Thyroid gland (tissue), 4 donors: ENCODE measurements around the gene CD80. TPM values are rescaled to one million over a fixed set of nuclear protein-coding genes. Genes with fewer than 3 reads are reported as not detected.

Experiments used
- DNase-seq, 2 donors: peaks; one replicate each; pipeline ENCODE4 v3.0.0-alpha.2; 2019
- H3K27ac ChIP-seq, 3 donors: fragments of 200-600 bp; sonication (generic); 1 replicate in 2 of 3; 2 replicates in 1 of 3; pipeline ENCODE4 v1.5.1; 2016 to 2019; ENCODE audit warnings: mild to moderate bottlenecking in 1 of 3, moderate library complexity in 1 of 3
- H3K27me3 ChIP-seq: fragments of 200-600 bp; sonication (generic); one replicate; pipeline ENCODE4 v1.5.1; 2019
- H3K36me3 ChIP-seq, 2 donors: fragments of 200-600 bp; sonication (generic); one replicate each; pipeline ENCODE4 v1.5.1; 2016 to 2019
- H3K4me1 ChIP-seq, 2 donors: fragments of 200-600 bp; sonication (generic); one replicate each; pipeline ENCODE4 v1.5.1; 2017 to 2019
- H3K4me3 ChIP-seq, 3 donors: fragments of 200-600 bp; sonication (generic); replicated peaks in 1 of 3; 1 replicate in 2 of 3; 2 replicates in 1 of 3; pipeline ENCODE4 v1.5.1; 2016; ENCODE audit warnings: mild to moderate bottlenecking in 1 of 3
- H3K9me3 ChIP-seq: fragments of 200-600 bp; sonication (generic); one replicate; pipeline ENCODE4 v1.5.1; 2017
- CTCF ChIP-seq, 6 experiments: fragments of 200-600 bp in 3 of 6; fragments of 450-650 bp in 3 of 6; sonication (generic) in 3 of 6; IDR thresholded peaks; one replicate each; pipeline ENCODE4 v1.5.1; 2016 to 2019; ENCODE audit warnings: antibody characterized with exemption in 6 of 6, mild to moderate bottlenecking in 2 of 6, inconsistent platforms in 1 of 6, moderate library complexity in 1 of 6
- POLR2A ChIP-seq, 2 donors: fragments of 450-650 bp; IDR thresholded peaks; one replicate each; pipeline ENCODE4 v1.6.1; 2017; ENCODE audit warnings: antibody characterized with exemption in 2 of 2, mild to moderate bottlenecking in 2 of 2, moderate library complexity in 1 of 2
- WGBS, 2 donors: methylation state at CpG; one replicate each; pipeline ENCODE4 v1.1.5; 2017; 5-methylcytosine and 5-hydroxymethylcytosine counted together
- intact Hi-C: fragments of 100-400 bp; cut with DNase I; formaldehyde crosslinking; loops from one replicate; pipeline ENCODE4 v1.15.1; 2023
- total RNA-seq, 4 donors: library from RNA; depleted of rRNA; stranded (reverse); fragments of >200 nt; gene quantifications; one replicate each; pipeline ENCODE4 v1.2.3, GENCODE V29; 2016

The CD80 gene
- total RNA-seq, 4 donors from 2014 or later: 0.83 to 2.3 (median 1.1) TPM

GRCh38 chr3:119560160-119560559, 746 bp upstream of the CD80 start:
- Histone ChIP-seq H3K36me3 (no peaks in the 10 kb centered on the region), H3K27ac (no peak overlapping the region), H3K4me1 (no peaks in the 10 kb centered on the region), H3K4me3 (no peak overlapping the region), H3K27me3 (no peaks in the 10 kb centered on the region), H3K9me3 (no peaks in the 10 kb centered on the region)
- no peak for DNase-seq
- intact Hi-C loops: no loop called here
- TF ChIP-seq CTCF (IDR thresholded peaks at IDR 0.05) (no peak), POLR2A (IDR thresholded peaks at IDR 0.05) (no peak)
- 81 to 90% methylated on average over 5 of the region's 5 CpGs for WGBS, 2 donors

GRCh38 chr3:119558626-119559317, 642 bp downstream of the CD80 start:
- TF ChIP-seq POLR2A (IDR thresholded peaks at IDR 0.05) (no peak), CTCF (IDR thresholded peaks at IDR 0.05) (no peak)
- Histone ChIP-seq H3K4me1 (no peaks in the 10 kb centered on the region), H3K4me3 (no peak overlapping the region), H3K27ac (no peak overlapping the region), H3K27me3 (no peaks in the 10 kb centered on the region), H3K9me3 (no peaks in the 10 kb centered on the region), H3K36me3 (no peaks in the 10 kb centered on the region)
- DNase-seq: no peak
- 91 to 94% methylated on average over 9 of the region's 9 CpGs for WGBS, 2 donors
- intact Hi-C loops: no loop called here

- no peaks in the 10 kb centered on the region for H3K9me3 ChIP-seq
- H3K4me3 ChIP-seq: no peak overlapping the region
- WGBS, 2 donors: 81% methylated on average over 3 of the region's 3 CpGs
- DNase-seq: no peak
- TF ChIP-seq CTCF (IDR thresholded peaks at IDR 0.05) (no peak), POLR2A (IDR thresholded peaks at IDR 0.05) (no peak)
- intact Hi-C loops: no loop called here
- no peaks in the 10 kb centered on the region for H3K27me3 ChIP-seq
- H3K36me3 ChIP-seq: no peaks in the 10 kb centered on the region
- no peaks in the 10 kb centered on the region for H3K4me1 ChIP-seq
- no peak overlapping the region for H3K27ac ChIP-seq
Measured at GRCh38 chr3:119557877-119558269, 1.5 kb downstream of the CD80 start.

GRCh38 chr3:119557192-119557876, 2.1 kb downstream of the CD80 start:
- 89 to 92% methylated on average over 7 of the region's 7 CpGs for WGBS, 2 donors
- H3K9me3 ChIP-seq: no peaks in the 10 kb centered on the region
- H3K4me1 ChIP-seq: no peaks in the 10 kb centered on the region
- no peaks in the 10 kb centered on the region for H3K27me3 ChIP-seq
- intact Hi-C loops: no loop called here
- no peaks in the 10 kb centered on the region for H3K36me3 ChIP-seq
- no peak for TF ChIP-seq POLR2A (IDR thresholded peaks at IDR 0.05)
- TF ChIP-seq CTCF (IDR thresholded peaks at IDR 0.05): no peak
- no peak overlapping the region for H3K4me3 ChIP-seq
- H3K27ac ChIP-seq: no peak overlapping the region
- no peak for DNase-seq

GRCh38 chr3:119555929-119556328, 3.5 kb downstream of the CD80 start:
- Histone ChIP-seq H3K4me1 (no peaks in the 10 kb centered on the region), H3K27ac (no peak overlapping the region), H3K27me3 (no peaks in the 10 kb centered on the region), H3K4me3 (no peak overlapping the region), H3K36me3 (no peaks in the 10 kb centered on the region), H3K9me3 (no peaks in the 10 kb centered on the region)
- intact Hi-C loops: no loop called here
- TF ChIP-seq CTCF (IDR thresholded peaks at IDR 0.05) (no peak), POLR2A (IDR thresholded peaks at IDR 0.05) (no peak)
- WGBS, 2 donors: 91% methylated on average over 1 of the region's 1 CpG
- no peak for DNase-seq
